ENCODE data around the gene PKM. TPM values are rescaled to one million over a fixed set of nuclear protein-coding genes. Genes with fewer than 3 reads are reported as not detected.
"Not testable (repeated sequence)": the region's sequence is repeated elsewhere in the genome, so short reads cannot be mapped to it uniquely, and the experiment has no call there.

Gene PKM
- total RNA-seq, 1 experiment from 2014 or later, result 1,809 TPM

DNA sequence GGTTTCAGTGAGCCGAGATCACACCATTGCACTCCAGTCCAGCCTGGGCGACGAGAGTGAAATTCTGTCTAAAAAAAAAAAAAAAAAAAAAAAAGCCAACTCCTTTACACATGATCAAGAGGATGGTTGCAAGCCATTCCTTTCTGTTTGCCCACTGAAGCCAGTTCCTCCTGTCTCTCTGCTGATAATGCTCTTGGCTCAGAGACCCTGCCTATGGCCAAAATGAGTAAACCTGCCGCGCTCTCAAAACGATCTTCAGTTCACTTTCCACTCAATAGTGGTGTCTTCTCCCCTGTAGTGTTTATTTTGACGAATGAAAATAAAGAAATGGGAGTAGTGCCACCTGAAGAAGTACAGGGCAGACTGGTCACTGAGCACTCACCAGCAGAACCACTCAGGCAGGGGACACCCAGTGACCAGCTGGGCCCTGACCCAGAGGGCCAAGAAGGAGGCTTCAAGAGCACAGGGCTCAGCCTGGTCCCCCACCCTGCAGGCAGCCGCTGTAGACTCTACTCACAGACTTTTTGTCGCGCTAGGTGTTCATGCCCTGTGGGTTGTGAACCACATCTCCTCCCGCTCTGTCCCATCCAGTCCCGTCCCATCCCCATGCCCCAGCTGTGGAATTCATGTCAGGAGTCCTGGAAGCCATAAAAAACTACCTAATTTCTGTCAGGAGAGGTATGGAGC, 57.0 kb downstream of the PKM start:
- H3K4me2 ChIP-seq, result no peak overlapping the region
- BruUV-seq (replicated peaks), result no TSS peak
- H3K27ac ChIP-seq, result no peak overlapping the region
- no peak for DNase-seq
- TF ChIP-seq, protein P1, sequence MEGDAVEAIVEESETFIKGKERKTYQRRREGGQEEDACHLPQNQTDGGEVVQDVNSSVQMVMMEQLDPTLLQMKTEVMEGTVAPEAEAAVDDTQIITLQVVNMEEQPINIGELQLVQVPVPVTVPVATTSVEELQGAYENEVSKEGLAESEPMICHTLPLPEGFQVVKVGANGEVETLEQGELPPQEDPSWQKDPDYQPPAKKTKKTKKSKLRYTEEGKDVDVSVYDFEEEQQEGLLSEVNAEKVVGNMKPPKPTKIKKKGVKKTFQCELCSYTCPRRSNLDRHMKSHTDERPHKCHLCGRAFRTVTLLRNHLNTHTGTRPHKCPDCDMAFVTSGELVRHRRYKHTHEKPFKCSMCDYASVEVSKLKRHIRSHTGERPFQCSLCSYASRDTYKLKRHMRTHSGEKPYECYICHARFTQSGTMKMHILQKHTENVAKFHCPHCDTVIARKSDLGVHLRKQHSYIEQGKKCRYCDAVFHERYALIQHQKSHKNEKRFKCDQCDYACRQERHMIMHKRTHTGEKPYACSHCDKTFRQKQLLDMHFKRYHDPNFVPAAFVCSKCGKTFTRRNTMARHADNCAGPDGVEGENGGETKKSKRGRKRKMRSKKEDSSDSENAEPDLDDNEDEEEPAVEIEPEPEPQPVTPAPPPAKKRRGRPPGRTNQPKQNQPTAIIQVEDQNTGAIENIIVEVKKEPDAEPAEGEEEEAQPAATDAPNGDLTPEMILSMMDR (conservative IDR thresholded peaks at IDR 0.05), result no peak
- no peak overlapping the region for H2AFZ ChIP-seq
- H4K20me1 ChIP-seq (ENCODE audit: insufficient read depth), result no peaks in the 10 kb centered on the region
- intact Hi-C loops (cut with micrococcal nuclease; ENCODE audit: unreplicated experiment), result no loop called here
- ChIA-PET POLR2A (ENCODE audit: unreplicated experiment) (no interaction called here), CTCF (no interaction called here)
- peaks cover 44% of the 10 kb centered on the region for H3K4me1 ChIP-seq (replicated peaks; ENCODE audit: insufficient read depth)
- no peaks in the 10 kb centered on the region for H3K27me3 ChIP-seq (ENCODE audit: insufficient read depth, low read depth)
- no peaks in the 10 kb centered on the region for H3K9me2 ChIP-seq (ENCODE audit: insufficient read depth)
- H3F3A ChIP-seq (ENCODE audit: insufficient read depth, low read depth), result peaks cover 30% of the 10 kb centered on the region
- no peaks in the 10 kb centered on the region for H3K36me3 ChIP-seq (ENCODE audit: low read depth)
- H3K4me3 ChIP-seq, result no peak overlapping the region
- peaks cover 2% of the 10 kb centered on the region; the same call in 1 of the 2 replicates for H3K79me2 ChIP-seq (ENCODE audit: low read depth)
- no peaks in the 10 kb centered on the region for H3K9me3 ChIP-seq (ENCODE audit: insufficient read depth, low read depth)

DNA sequence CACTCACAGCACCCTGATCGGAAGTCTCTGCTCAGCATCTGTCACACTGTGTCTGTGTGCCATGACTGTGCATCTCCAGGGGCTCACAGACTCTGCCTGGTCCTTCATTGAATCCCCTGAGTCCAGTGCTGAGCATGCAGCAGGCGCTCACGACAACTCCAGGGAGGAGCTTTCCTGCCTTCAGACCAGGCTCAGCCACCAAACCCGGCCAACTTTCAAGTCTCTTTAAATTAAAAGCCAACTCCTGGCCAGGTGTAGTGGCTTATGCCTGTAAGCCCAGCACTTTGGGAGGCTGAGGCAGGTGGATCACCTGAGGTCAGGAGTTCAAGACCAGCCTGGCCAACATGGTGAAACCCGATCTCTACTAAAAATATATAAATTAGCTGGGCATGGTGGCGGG, 57.6 kb downstream of the PKM start:
- Histone ChIP-seq H3K4me1 (replicated peaks; ENCODE audit: insufficient read depth) (peaks cover 46% of the 10 kb centered on the region), H2AFZ (no peak overlapping the region), H3K9me3 (ENCODE audit: insufficient read depth, low read depth) (no peaks in the 10 kb centered on the region), H3K4me3 (no peak overlapping the region), H3K36me3 (ENCODE audit: low read depth) (no peaks in the 10 kb centered on the region), H4K20me1 (ENCODE audit: insufficient read depth) (no peaks in the 10 kb centered on the region), H3K27ac (no peak overlapping the region), H3K79me2 (ENCODE audit: low read depth) (peaks cover 7% of the 10 kb centered on the region; the same call in 1 of the 2 replicates), H3K9me2 (ENCODE audit: insufficient read depth) (no peaks in the 10 kb centered on the region), H3F3A (ENCODE audit: insufficient read depth, low read depth) (peaks cover 36% of the 10 kb centered on the region), H3K4me2 (no peak overlapping the region), H3K27me3 (ENCODE audit: insufficient read depth, low read depth) (no peaks in the 10 kb centered on the region)
- intact Hi-C loops (cut with micrococcal nuclease; ENCODE audit: unreplicated experiment), result no loop called here
- DNase-seq, result no peak
- TF ChIP-seq, protein P1 (conservative IDR thresholded peaks at IDR 0.05), result no peak
- no peak for TF ChIP-seq EZH2 (IDR thresholded peaks at IDR 0.05; ENCODE audit: low read depth)
- CTCF ChIA-PET, result no interaction called here
- POLR2A ChIA-PET (ENCODE audit: unreplicated experiment), result no interaction called here
- BruUV-seq (replicated peaks), result no TSS peak

DNA sequence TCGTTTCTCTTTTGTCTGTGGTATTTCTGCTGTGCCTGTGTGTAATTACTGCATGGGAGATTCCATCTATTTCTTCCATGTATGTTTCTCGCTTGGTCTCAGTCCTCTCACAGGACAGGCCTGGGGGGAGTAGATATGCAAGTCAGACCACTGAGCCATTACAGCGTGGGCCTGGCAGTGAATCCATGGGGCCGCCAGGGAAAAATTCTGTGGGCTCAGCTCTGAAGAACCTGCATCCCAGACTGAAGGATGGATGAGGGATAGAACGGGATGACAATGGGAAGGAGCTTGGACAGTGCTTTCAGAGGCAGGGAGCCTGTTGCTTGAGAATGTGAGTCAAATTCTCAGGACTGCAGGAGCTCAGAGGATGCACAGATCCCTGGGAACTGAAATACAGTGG, 58.2 kb downstream of the PKM start:
- Histone ChIP-seq H4K20me1 (ENCODE audit: insufficient read depth) (no peaks in the 10 kb centered on the region), H3K4me1 (replicated peaks; ENCODE audit: insufficient read depth) (peaks cover 45% of the 10 kb centered on the region), H3K79me2 (ENCODE audit: low read depth) (peaks cover 7% of the 10 kb centered on the region; the same call in 1 of the 2 replicates), H3K36me3 (ENCODE audit: low read depth) (no peaks in the 10 kb centered on the region), H3K4me3 (no peak overlapping the region), H3F3A (ENCODE audit: insufficient read depth, low read depth) (peaks cover 37% of the 10 kb centered on the region), H2AFZ (no peak overlapping the region), H3K27me3 (ENCODE audit: insufficient read depth, low read depth) (no peaks in the 10 kb centered on the region), H3K9me2 (ENCODE audit: insufficient read depth) (no peaks in the 10 kb centered on the region), H3K9me3 (ENCODE audit: insufficient read depth, low read depth) (no peaks in the 10 kb centered on the region), H3K4me2 (no peak overlapping the region), H3K27ac (no peak overlapping the region)
- no peak for DNase-seq
- TF ChIP-seq EZH2 (IDR thresholded peaks at IDR 0.05; ENCODE audit: low read depth), result no peak
- TF ChIP-seq, protein P1 (conservative IDR thresholded peaks at IDR 0.05), result no peak
- intact Hi-C loops (cut with micrococcal nuclease; ENCODE audit: unreplicated experiment), result no loop called here
- POLR2A ChIA-PET (ENCODE audit: unreplicated experiment), result interaction anchor here (0.6 kb wide), 1 partner anchor 661 kb away, joined by 6 read pairs; no protein-coding TSS in a partner anchor
- CTCF ChIA-PET, result no interaction called here
- no TSS peak for BruUV-seq (replicated peaks)

DNA sequence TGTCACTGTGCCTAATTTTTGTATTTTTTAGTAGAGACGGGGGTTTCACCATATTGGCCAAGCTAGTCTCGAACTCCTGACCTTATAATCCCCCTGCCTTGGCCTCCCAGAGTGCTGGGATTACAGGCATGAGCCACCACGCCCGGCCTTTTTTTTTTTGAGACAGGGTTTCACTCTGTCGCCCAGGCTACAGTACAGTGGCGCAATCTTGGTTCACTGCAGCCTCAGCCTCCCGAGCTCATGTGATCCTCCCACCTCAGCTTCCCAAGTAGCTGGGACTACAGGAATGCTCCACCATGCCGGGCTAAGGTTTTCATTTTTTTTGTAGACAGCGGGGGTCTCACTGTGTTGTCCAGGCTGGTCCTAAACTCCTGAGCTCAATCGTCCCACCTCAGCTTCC, 59.0 kb downstream of the PKM start:
- Histone ChIP-seq H3K79me2 (ENCODE audit: low read depth) (peaks cover 14% of the 10 kb centered on the region), H3F3A (ENCODE audit: insufficient read depth, low read depth) (peaks cover 37% of the 10 kb centered on the region), H3K4me1 (replicated peaks; ENCODE audit: insufficient read depth) (peaks cover 45% of the 10 kb centered on the region)
- intact Hi-C loops (cut with micrococcal nuclease; ENCODE audit: unreplicated experiment); BruUV-seq (replicated peaks); H3K36me3 ChIP-seq (ENCODE audit: low read depth); H3K4me2 ChIP-seq; CTCF ChIA-PET; H2AFZ ChIP-seq; H3K27ac ChIP-seq; H3K4me3 ChIP-seq; H3K27me3 ChIP-seq (ENCODE audit: insufficient read depth, low read depth); H3K9me3 ChIP-seq (ENCODE audit: insufficient read depth, low read depth); DNase-seq; H3K9me2 ChIP-seq (ENCODE audit: insufficient read depth); H4K20me1 ChIP-seq (ENCODE audit: insufficient read depth): not testable (repeated sequence)
- POLR2A ChIA-PET (ENCODE audit: unreplicated experiment), result interaction anchor here (0.6 kb wide), 2 partner anchors 660 to 770 kb away, joined by 3 to 6 read pairs; no protein-coding TSS in a partner anchor
